Endometrial microvascular endothelial cells (primary cell): ENCODE data around the gene MYO1H. TPM values are rescaled to one million over a fixed set of nuclear protein-coding genes. Genes with fewer than 3 reads are reported as not detected.
"Not testable (repeated sequence)": the region's sequence is repeated elsewhere in the genome, so short reads cannot be mapped to it uniquely, and the experiment has no call there.

Experiments used
- in situ Hi-C: cut with HindIII; loops from 2 replicates; pipeline ENCODE4 v1.10.0; 2017; ENCODE audit warnings: low sequenced_read_pairs, low pct_unique_long_range_greater_than_20kb; ENCODE audit errors: inconsistent ontology term
- total RNA-seq: library from RNA; depleted of rRNA; stranded (reverse); fragments of >200 nt; gene quantifications from one replicate; pipeline ENCODE4 v1.2.3, GENCODE V29; 2015; ENCODE audit errors: inconsistent ontology term

Gene MYO1H
- total RNA-seq, 1 donor from 2014 or later = not detected

GRCh38 chr12:109393437-109394345 lies 46.0 kb downstream of the MYO1H start:
- in situ Hi-C loops = no loop called here

- in situ Hi-C loops = no loop called here
These were observed 47.2 kb downstream of the MYO1H start for GRCh38 chr12:109394891-109395290.

- in situ Hi-C loops = not testable (repeated sequence)
These were observed 57.1 kb downstream of the MYO1H start for GRCh38 chr12:109404841-109405240.

- in situ Hi-C loops = not testable (repeated sequence)
These were observed 58.4 kb downstream of the MYO1H start for GRCh38 chr12:109406147-109406546.

GRCh38 chr12:109418848-109419480 lies 71.3 kb downstream of the MYO1H start:
- in situ Hi-C loops = no loop called here

GRCh38 chr12:109421355-109422087 lies 73.8 kb downstream of the MYO1H start:
- in situ Hi-C loops = no loop called here

- in situ Hi-C loops = no loop called here
These were observed 74.6 kb downstream of the MYO1H start for GRCh38 chr12:109422251-109422650.

- in situ Hi-C loops = no loop called here
These were observed 75.7 kb downstream of the MYO1H start for GRCh38 chr12:109423392-109423791.

GRCh38 chr12:109428037-109428629 lies 80.4 kb downstream of the MYO1H start:
- in situ Hi-C loops = no loop called here

- in situ Hi-C loops = not testable (repeated sequence)
These were observed 81.1 kb downstream of the MYO1H start for GRCh38 chr12:109428804-109429203.

- in situ Hi-C loops = no loop called here
These were observed 82.5 kb downstream of the MYO1H start for GRCh38 chr12:109430244-109430643.

- in situ Hi-C loops = no loop called here
These were observed 84.7 kb downstream of the MYO1H start for GRCh38 chr12:109432431-109432830.

GRCh38 chr12:109432842-109433304 lies 85.2 kb downstream of the MYO1H start:
- in situ Hi-C loops = no loop called here

- in situ Hi-C loops = no loop called here
These were observed 85.9 kb downstream of the MYO1H start for GRCh38 chr12:109433618-109434017.

GRCh38 chr12:109434582-109434981 lies 86.9 kb downstream of the MYO1H start:
- in situ Hi-C loops = no loop called here

- in situ Hi-C loops = no loop called here
These were observed 87.9 kb downstream of the MYO1H start for GRCh38 chr12:109435428-109436187.

- in situ Hi-C loops = no loop called here
These were observed 88.5 kb downstream of the MYO1H start for GRCh38 chr12:109436188-109436560.

- in situ Hi-C loops = no loop called here
These were observed 91.5 kb downstream of the MYO1H start for GRCh38 chr12:109439181-109439580.
